T-cell (primary cell): ENCODE measurements around the gene IGDCC3. TPM values are rescaled to one million over a fixed set of nuclear protein-coding genes. Genes with fewer than 3 reads are reported as not detected.

ENCODE experiments used
- ATAC-seq, 4 experiments: fragments of 200-7000 bp in 3 of 4; fragments of 150-1000 bp in 1 of 4; cut with Tn5 transposase; replicated peaks in 1 of 4; 1 replicate in 3 of 4; 2 replicates in 1 of 4; pipeline ENCODE4 v1.10.0; 2021; ENCODE audit warnings: moderate library complexity in 3 of 4, mild to moderate bottlenecking in 2 of 4, moderate number of reproducible peaks in 1 of 4
- CTCF ChIA-PET, 2 donors: fragments of 300-600 bp; sonication (Branson Sonifier 250); formaldehyde crosslinking; loops; one replicate each; lab custom pipeline; 2022; ENCODE audit warnings: antibody characterized with exemption in 2 of 2; lab: Charles Lee
- POLR2A ChIA-PET, 2 donors: fragments of 300-600 bp; sonication (Branson Sonifier 250); formaldehyde crosslinking; loops; one replicate each; lab custom pipeline; 2022; ENCODE audit warnings: antibody characterized with exemption in 2 of 2; lab: Charles Lee
- DNase-seq, 35 experiments: peaks; one replicate each; pipeline versions ENCODE4 v3.0.0 to v3.0.0-alpha.2; 2013 to 2023
- H3K27ac ChIP-seq: one replicate; pipeline ENCODE4 v1.5.1; 2013; ENCODE audit warnings: low read length
- H3K27me3 ChIP-seq, 2 experiments: replicated peaks in 1 of 2; 1 replicate in 1 of 2; 2 replicates in 1 of 2; pipeline versions ENCODE4 v1.6.1 to v1.7.0; 2013; ENCODE audit warnings: low read length in 1 of 2, mixed read lengths in 1 of 2; ENCODE audit not compliant: control insufficient read depth in 2 of 2, insufficient read depth in 2 of 2; ENCODE audit errors: extremely low read depth in 1 of 2
- H3K36me3 ChIP-seq, 2 donors: 1 replicate in 1 of 2; 2 replicates in 1 of 2; pipeline versions ENCODE4 v1.6.1 to v1.7.0; 2013; ENCODE audit warnings: low read length in 1 of 2; ENCODE audit not compliant: control insufficient read depth in 2 of 2, insufficient read depth in 1 of 2; ENCODE audit errors: extremely low read depth in 1 of 2
- H3K4me1 ChIP-seq, 2 experiments: 1 replicate in 1 of 2; 2 replicates in 1 of 2; pipeline versions ENCODE4 v1.6.1 to v1.7.0; 2013; ENCODE audit warnings: low read length in 2 of 2, mixed read lengths in 1 of 2; ENCODE audit not compliant: insufficient read depth in 2 of 2, control insufficient read depth in 1 of 2; ENCODE audit errors: extremely low read depth in 1 of 2
- H3K4me3 ChIP-seq, 2 donors: 1 replicate in 1 of 2; 2 replicates in 1 of 2; pipeline versions ENCODE4 v1.5.1 to v1.7.0; 2013; ENCODE audit warnings: mild to moderate bottlenecking in 2 of 2, low read length in 1 of 2, moderate library complexity in 1 of 2; ENCODE audit not compliant: control insufficient read depth in 1 of 2; ENCODE audit errors: extremely low read depth in 1 of 2
- H3K9me3 ChIP-seq: 2 replicates; pipeline ENCODE4 v1.7.0; 2013
- H3K27ac Mint-ChIP-seq, 2 donors: one replicate each; pipeline ENCODE4 v1.8.0; 2020 to 2021; ENCODE audit warnings: mild to moderate bottlenecking in 2 of 2, mixed read lengths in 2 of 2
- H3K27me3 Mint-ChIP-seq, 2 donors: one replicate each; pipeline ENCODE4 v1.8.0; 2021 to 2022; ENCODE audit warnings: mixed read lengths in 2 of 2
- H3K36me3 Mint-ChIP-seq: one replicate; pipeline ENCODE4 v1.8.0; 2021; ENCODE audit warnings: mixed read lengths
- H3K4me1 Mint-ChIP-seq, 3 donors: one replicate each; pipeline ENCODE4 v1.8.0; 2020 to 2022; ENCODE audit warnings: mixed read lengths in 3 of 3, mild to moderate bottlenecking in 1 of 3
- H3K4me3 Mint-ChIP-seq, 3 donors: one replicate each; pipeline ENCODE4 v1.8.0; 2020 to 2022; ENCODE audit warnings: mild to moderate bottlenecking in 3 of 3, mixed read lengths in 3 of 3, moderate library complexity in 3 of 3
- H3K9me3 Mint-ChIP-seq, 3 donors: one replicate each; pipeline ENCODE4 v1.8.0; 2020 to 2022; ENCODE audit warnings: mixed read lengths in 3 of 3
- WGBS: methylation state at CpG from one replicate; pipeline ENCODE4 v1.1.5; 2013; ENCODE audit warnings: missing lambda C conversion rate; ENCODE audit not compliant: insufficient coverage; 5-methylcytosine and 5-hydroxymethylcytosine counted together
- total RNA-seq, 35 experiments: library from RNA in 6 of 35; stranded (reverse) in 6 of 35; fragments of 120-200 nt in 1 of 35; gene quantifications; one replicate each; pipeline versions ENCODE4 v1.2.1 to v1.2.4 and lab custom pipeline; 2013 to 2026

Gene IGDCC3
- total RNA-seq, 5 donors from 2014 or later (not counting 1 experiment from before 2014, with no cell fraction given) = 0.06 TPM; not detected in 4

- Histone ChIP-seq H3K27ac (no peak overlapping the region), H3K36me3 (no peaks in the 10 kb centered on the region), H3K4me1 (peaks cover 4 to 7% of the 10 kb centered on the region in 2 experiments), H3K9me3 (no peaks in the 10 kb centered on the region), H3K27me3 (peaks cover 0 to 16% of the 10 kb centered on the region in 2 experiments), H3K4me3 (no peak overlapping the region)
- H3K4me3 Mint-ChIP-seq = no peak overlapping the region
- ChIA-PET CTCF (interaction anchor here in 1 of 2 donors (0.6 kb wide), 1 partner anchor 326 kb away, joined by 5 read pairs; no protein-coding TSS in a partner anchor), POLR2A (interaction anchor here in 1 of 2 donors (0.6 kb wide), 1 partner anchor 13 kb away, joined by 4 read pairs; no protein-coding TSS in a partner anchor)
- H3K9me3 Mint-ChIP-seq = no peaks in the 10 kb centered on the region
- H3K27me3 Mint-ChIP-seq = peaks cover 3 to 4% of the 10 kb centered on the region in 2 donors
- H3K4me1 Mint-ChIP-seq = peaks cover 8 to 10% (median 9%) of the 10 kb centered on the region in 3 donors
- WGBS = 95% methylated on average over 11 of the region's 12 CpGs
- H3K36me3 Mint-ChIP-seq = no peaks in the 10 kb centered on the region
- no peak overlapping the region for H3K27ac Mint-ChIP-seq
- no peak for ATAC-seq
- no peak for DNase-seq
Measured at GRCh38 chr15:65309882-65310418, 67.9 kb downstream of the IGDCC3 start.

DNA sequence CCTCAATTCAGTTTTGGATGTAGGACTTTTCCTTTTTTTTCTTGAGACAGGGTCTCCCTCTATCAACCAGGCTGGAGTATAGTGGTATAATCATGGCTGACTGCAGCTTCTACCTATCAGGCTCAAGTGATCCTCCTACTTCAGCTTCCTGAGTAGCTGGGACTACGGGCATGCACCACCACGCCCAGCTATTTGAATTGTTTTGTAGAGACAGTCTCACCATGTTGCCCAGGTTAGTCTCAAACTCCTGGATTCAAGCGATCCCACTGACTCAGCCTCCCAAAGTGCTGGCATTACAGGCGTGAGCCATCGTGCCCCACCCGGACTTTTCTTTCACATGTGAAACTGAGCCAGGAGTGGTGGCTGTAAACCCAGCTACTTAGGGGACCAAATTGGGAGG, 69.8 kb downstream of the IGDCC3 start:
- ChIA-PET CTCF (interaction anchor here in 1 of 2 donors (0.5 kb wide), 1 partner anchor 16 kb away, joined by 3 read pairs; no protein-coding TSS in a partner anchor), POLR2A (no interaction called here)
- H3K4me1 ChIP-seq = peaks cover 9 to 17% of the 10 kb centered on the region in 2 experiments
- Mint-ChIP-seq H3K9me3 (no peaks in the 10 kb centered on the region), H3K27me3 (peaks cover 3 to 4% of the 10 kb centered on the region in 2 donors), H3K36me3 (no peaks in the 10 kb centered on the region), H3K4me3 (no peak overlapping the region), H3K4me1 (peaks cover 20 to 25% (median 21%) of the 10 kb centered on the region in 3 donors), H3K27ac (no peak overlapping the region)
- WGBS = 89% methylated on average over 6 of the region's 6 CpGs
- H3K36me3 ChIP-seq = no peaks in the 10 kb centered on the region
- no peak for ATAC-seq
- no peak overlapping the region for H3K4me3 ChIP-seq
- no peaks in the 10 kb centered on the region for H3K9me3 ChIP-seq
- no peak overlapping the region for H3K27ac ChIP-seq
- H3K27me3 ChIP-seq = peaks cover 0 to 10% of the 10 kb centered on the region in 2 experiments
- no peak for DNase-seq

- H3K4me1 ChIP-seq = peaks cover 9 to 17% of the 10 kb centered on the region in 2 experiments
- H3K9me3 Mint-ChIP-seq = no peaks in the 10 kb centered on the region
- no peaks in the 10 kb centered on the region for H3K27me3 ChIP-seq
- no peaks in the 10 kb centered on the region for H3K9me3 ChIP-seq
- H3K27ac ChIP-seq = no peak overlapping the region
- H3K4me3 Mint-ChIP-seq = no peak overlapping the region
- H3K27me3 Mint-ChIP-seq = no peaks in the 10 kb centered on the region
- peaks cover 20 to 25% (median 21%) of the 10 kb centered on the region in 3 donors for H3K4me1 Mint-ChIP-seq
- no peaks in the 10 kb centered on the region for H3K36me3 ChIP-seq
- ChIA-PET POLR2A (no interaction called here), CTCF (no interaction called here)
- peak overlapping the region; percentile 65 to 74 for H3K27ac Mint-ChIP-seq
- ATAC-seq (no peak), DNase-seq (no peak)
- H3K4me3 ChIP-seq = no peak overlapping the region
- no peaks in the 10 kb centered on the region for H3K36me3 Mint-ChIP-seq
Measured at GRCh38 chr15:65306551-65306950, 71.3 kb downstream of the IGDCC3 start.

- H3K27ac ChIP-seq = no peak overlapping the region
- Mint-ChIP-seq H3K27ac (peak overlapping the region; percentile 65 to 74), H3K4me1 (peaks cover 20 to 25% (median 21%) of the 10 kb centered on the region in 3 donors), H3K9me3 (no peaks in the 10 kb centered on the region), H3K4me3 (no peak overlapping the region), H3K27me3 (no peaks in the 10 kb centered on the region), H3K36me3 (no peaks in the 10 kb centered on the region)
- H3K27me3 ChIP-seq = no peaks in the 10 kb centered on the region
- H3K36me3 ChIP-seq = no peaks in the 10 kb centered on the region
- H3K4me3 ChIP-seq = no peak overlapping the region
- ChIA-PET CTCF (interaction anchor here (0.6 to 0.9 kb wide), 4 partner anchors 19 to 254 kb away, joined by 3 to 4 read pairs (median 3); no protein-coding TSS in a partner anchor), POLR2A (interaction anchor here (0.6 to 1.5 kb wide), 6 partner anchors 13 to 1212 kb away, joined by 3 to 16 read pairs (median 4); partner anchors contain the start of gene CLPX (in 1 of the 2))
- no peak for ATAC-seq
- no peak for DNase-seq
- whole genome bisulfite sequencing = no CpG with 5 or more reads among the region's 3 CpGs
- no peaks in the 10 kb centered on the region for H3K9me3 ChIP-seq
- H3K4me1 ChIP-seq = peaks cover 9 to 17% of the 10 kb centered on the region in 2 experiments
Measured at GRCh38 chr15:65305776-65306175, 72.0 kb downstream of the IGDCC3 start.

DNA sequence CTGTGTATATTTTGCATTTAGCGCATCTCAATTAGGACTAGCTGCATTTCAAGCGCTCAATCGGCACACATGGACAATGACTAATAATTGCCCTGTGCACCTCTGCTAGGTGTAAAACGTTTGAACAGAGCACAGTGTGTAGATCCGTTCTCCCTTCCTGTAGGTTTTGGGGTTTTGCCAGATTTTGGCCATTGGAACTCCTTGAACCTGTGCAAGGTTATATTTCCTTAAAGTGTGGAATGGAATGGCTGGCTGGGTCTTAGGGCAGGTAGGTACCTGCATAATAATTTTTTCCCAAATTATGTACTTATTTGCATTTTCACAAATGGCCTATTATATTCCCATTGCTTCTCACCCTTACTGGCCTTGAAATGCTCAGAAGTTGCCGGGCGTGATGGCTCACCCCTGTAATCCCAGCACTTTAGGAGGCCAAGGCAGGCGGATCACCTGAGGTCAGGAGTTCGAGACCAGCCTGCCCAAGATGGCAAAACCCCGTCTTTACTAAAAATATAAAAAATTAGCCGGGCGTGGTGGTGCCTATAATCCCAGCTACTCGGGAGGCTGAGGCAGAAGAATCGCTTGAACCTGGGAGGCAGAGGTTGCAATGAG, 72.5 kb downstream of the IGDCC3 start:
- peaks cover 11 to 21% of the 10 kb centered on the region in 2 experiments for H3K4me1 ChIP-seq
- no peaks in the 10 kb centered on the region for H3K9me3 Mint-ChIP-seq
- peak overlapping the region in 1 of 2 donors; percentile 60 for H3K4me3 ChIP-seq
- DNase-seq (no peak), ATAC-seq (peak in 2 of 4 experiments; percentile 5 to 13)
- peak overlapping the region; percentile 92 to 94 (median 93) for H3K4me3 Mint-ChIP-seq
- H3K36me3 Mint-ChIP-seq = no peaks in the 10 kb centered on the region
- no peaks in the 10 kb centered on the region for H3K36me3 ChIP-seq
- ChIA-PET POLR2A (interaction anchor here (0.6 to 1.9 kb wide), 20 partner anchors 10 to 1445 kb away, joined by 3 to 42 read pairs (median 4); partner anchors contain the start of genes CLPX (in 1 of the 2), PARP16 (in 1 of the 2) and RNU5A-1 (in 1 of the 2)), CTCF (interaction anchor here (0.6 to 1.0 kb wide), 11 partner anchors 14 to 411 kb away, joined by 3 to 8 read pairs (median 3); partner anchors contain the start of genes CLPX (in 1 of the 2) and PARP16 (in 1 of the 2))
- H3K27ac Mint-ChIP-seq = peak overlapping the region; percentile 98 to 99
- no peaks in the 10 kb centered on the region for H3K27me3 Mint-ChIP-seq
- H3K9me3 ChIP-seq = no peaks in the 10 kb centered on the region
- WGBS = 53% methylated on average over 8 of the region's 14 CpGs
- peaks cover 25% of the 10 kb centered on the region in 3 donors for H3K4me1 Mint-ChIP-seq
- H3K27ac ChIP-seq = peak overlapping the region; percentile 99
- no peaks in the 10 kb centered on the region for H3K27me3 ChIP-seq
